SK-N-SH (cell line): ENCODE results near the gene CCDC107.
"Not testable (repeated sequence)": the region's sequence is repeated elsewhere in the genome, so short reads cannot be mapped to it uniquely, and the experiment has no call there.

Experiments
- CTCF ChIP-seq: fragments of 200-600 bp; sonication (generic); IDR thresholded peaks from 2 replicates; pipeline ENCODE4 v1.6.1; 2017; ENCODE audit warnings: antibody characterized with exemption, mild to moderate bottlenecking, moderate library complexity
- TEAD4 ChIP-seq: IDR thresholded peaks from 2 replicates; pipeline ENCODE4 v1.4.0; 2012; ENCODE audit warnings: mild to moderate bottlenecking, borderline replicate concordance; ENCODE audit not compliant: insufficient read depth
- USF2 ChIP-seq: fragments of 150-350 bp; IDR thresholded peaks from 2 replicates; pipeline ENCODE4 v1.6.1; 2017; ENCODE audit warnings: antibody characterized with exemption, low read length, low read depth, borderline replicate concordance

- TF ChIP-seq CTCF, USF2, TEAD4: not testable (repeated sequence)
Observed at GRCh38 chr9:35612066-35612465, 46.0 kb upstream of the CCDC107 start.
